Neural cell (in vitro differentiated cells): ENCODE data around the gene RBMY1B.
"Not testable (repeated sequence)": the region's sequence is repeated elsewhere in the genome, so short reads cannot be mapped to it uniquely, and the experiment has no call there.

Experiments
- EP300 ChIP-seq: fragments of 450-650 bp; conservative IDR thresholded peaks from 2 replicates; pipeline ENCODE4 v1.6.1; 2014; ENCODE audit warnings: antibody characterized with exemption, mild to moderate bottlenecking, moderate library complexity; ENCODE audit not compliant: poor library complexity, severe bottlenecking
- POLR2AphosphoS5 ChIP-seq: IDR thresholded peaks from 2 replicates; pipeline ENCODE4 v1.6.1; 2012
- SMC3 ChIP-seq: fragments of 450-650 bp; conservative IDR thresholded peaks from 2 replicates; pipeline ENCODE4 v1.6.1; 2014; ENCODE audit warnings: antibody characterized with exemption, mild to moderate bottlenecking, moderate library complexity; ENCODE audit not compliant: poor library complexity
- TAF1 ChIP-seq: IDR thresholded peaks from 2 replicates; pipeline ENCODE4 v1.6.1; 2012; ENCODE audit warnings: low read depth
- TF ChIP-seq, protein P1 (sequence below): fragments of 450-650 bp; IDR thresholded peaks from 2 replicates; pipeline ENCODE4 v1.5.1; 2014; ENCODE audit warnings: antibody characterized with exemption, mild to moderate bottlenecking, moderate library complexity; ENCODE audit not compliant: poor library complexity, severe bottlenecking

- TF ChIP-seq TAF1, EP300, POLR2AphosphoS5, SMC3: not testable (repeated sequence)
- TF ChIP-seq, protein P1, sequence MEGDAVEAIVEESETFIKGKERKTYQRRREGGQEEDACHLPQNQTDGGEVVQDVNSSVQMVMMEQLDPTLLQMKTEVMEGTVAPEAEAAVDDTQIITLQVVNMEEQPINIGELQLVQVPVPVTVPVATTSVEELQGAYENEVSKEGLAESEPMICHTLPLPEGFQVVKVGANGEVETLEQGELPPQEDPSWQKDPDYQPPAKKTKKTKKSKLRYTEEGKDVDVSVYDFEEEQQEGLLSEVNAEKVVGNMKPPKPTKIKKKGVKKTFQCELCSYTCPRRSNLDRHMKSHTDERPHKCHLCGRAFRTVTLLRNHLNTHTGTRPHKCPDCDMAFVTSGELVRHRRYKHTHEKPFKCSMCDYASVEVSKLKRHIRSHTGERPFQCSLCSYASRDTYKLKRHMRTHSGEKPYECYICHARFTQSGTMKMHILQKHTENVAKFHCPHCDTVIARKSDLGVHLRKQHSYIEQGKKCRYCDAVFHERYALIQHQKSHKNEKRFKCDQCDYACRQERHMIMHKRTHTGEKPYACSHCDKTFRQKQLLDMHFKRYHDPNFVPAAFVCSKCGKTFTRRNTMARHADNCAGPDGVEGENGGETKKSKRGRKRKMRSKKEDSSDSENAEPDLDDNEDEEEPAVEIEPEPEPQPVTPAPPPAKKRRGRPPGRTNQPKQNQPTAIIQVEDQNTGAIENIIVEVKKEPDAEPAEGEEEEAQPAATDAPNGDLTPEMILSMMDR = not testable (repeated sequence)
These were observed 48.2 kb upstream of the RBMY1B start for GRCh38 chrY:21462915-21463314.
